ENCODE results near the gene ADAMTSL1. TPM values are rescaled to one million over a fixed set of nuclear protein-coding genes. Genes with fewer than 3 reads are reported as not detected.

ADAMTSL1 gene
- total RNA-seq (10 to 100 TPM in 4 of 5 donors, 1 to 10 TPM in 1; 2.7 to 98.8 (median 15.2) TPM), polyA plus RNA-seq (1 to 10 TPM; 1.1 to 5.8 (median 1.9) TPM)
- long read RNA-seq, donor 1, partial matches to known transcripts = 5 of 6 reads
- long read RNA-seq, donor 1, other reads (novel, unspliced or antisense) = 0 of 6 reads
- long read RNA-seq, donor 2, partial matches to known transcripts = 0 of 2 reads
- long read RNA-seq, donor 2, other reads (novel, unspliced or antisense) = 0 of 2 reads
- long read RNA-seq, donor 3 = 0 reads
- long read RNA-seq, donor 4, partial matches to known transcripts = 0 of 1 reads
- long read RNA-seq, donor 4, other reads (novel, unspliced or antisense) = 0 of 1 reads
- long read RNA-seq, donor 5, partial matches to known transcripts = 0 of 3 reads
- long read RNA-seq, donor 5, other reads (novel, unspliced or antisense) = 0 of 3 reads
- long read RNA-seq, donor 6, partial matches to known transcripts = 0 of 1 reads
- long read RNA-seq, donor 6, other reads (novel, unspliced or antisense) = 0 of 1 reads
- long read RNA-seq, donor 7, full-length matches to known transcripts = 5 of 5 reads
- long read RNA-seq, donor 7, partial matches to known transcripts = 0 of 5 reads
- long read RNA-seq, donor 7, other reads (novel, unspliced or antisense) = 0 of 5 reads
- long read RNA-seq, donor 8, partial matches to known transcripts = 0 of 1 reads
- long read RNA-seq, donor 8, other reads (novel, unspliced or antisense) = 0 of 1 reads
- long read RNA-seq, donor 9, partial matches to known transcripts = 0 of 3 reads
- long read RNA-seq, donor 9, other reads (novel, unspliced or antisense) = 0 of 3 reads
- long read RNA-seq, donor 10 = 0 reads

DNA sequence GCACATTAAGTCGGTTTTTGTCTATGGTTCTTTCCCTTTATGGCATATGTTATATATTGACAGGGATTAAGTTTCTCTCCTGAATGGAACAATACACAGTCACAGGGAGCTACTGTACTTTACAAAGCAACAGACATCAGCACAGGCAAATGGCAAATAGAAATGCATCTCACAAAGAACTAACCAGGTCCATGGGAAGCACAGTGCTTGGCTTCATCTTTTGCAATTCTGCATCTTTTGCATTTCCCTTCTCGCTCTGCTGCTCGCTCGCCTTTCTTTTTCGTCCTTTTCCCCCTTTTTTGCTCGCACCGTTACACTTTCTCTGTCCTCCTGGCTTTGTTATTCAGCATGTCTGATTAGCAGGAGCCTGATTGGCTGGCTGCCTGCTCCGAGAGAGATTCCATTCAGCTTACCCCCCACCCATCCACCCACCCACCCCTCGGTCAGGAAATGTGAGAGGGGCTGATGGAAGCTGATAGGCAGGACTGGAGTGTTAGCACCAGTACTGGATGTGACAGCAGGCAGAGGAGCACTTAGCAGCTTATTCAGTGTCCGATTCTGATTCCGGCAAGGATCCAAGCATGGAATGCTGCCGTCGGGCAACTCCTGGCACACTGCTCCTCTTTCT, at the start of gene ADAMTSL1:
ADAMTSL1 (plus strand) TSS at position 502 of the 628 bp plus-strand sequence; CDS start at position 582, 80 bp downstream.
- intact Hi-C loops (cut with DNase I; ENCODE audit: low total_unique reads) = no loop called here
- DNase-seq = peak; percentile 48 to 80
- 1 to 6% (median 2%) methylated on average over 13 of the region's 13 CpGs for WGBS, 5 donors
- peak within 1 kb of the TSS; percentile 29 to 49 (median 42) for H3K4me3 ChIP-seq
- peak within 1 kb of the TSS in 4 of 5 donors; percentile 53 to 73 (median 64) for H3K27ac ChIP-seq
- peaks cover 0 to 8% (median 7%) of the 10 kb centered on the region in 4 donors for H3K9me3 ChIP-seq
- TF ChIP-seq POLR2AphosphoS5 (IDR thresholded peaks at IDR 0.05) = no peak
- no peak for TF ChIP-seq CTCF (IDR thresholded peaks at IDR 0.05)
- TF ChIP-seq POLR2A (IDR thresholded peaks at IDR 0.05) = no peak
- TF ChIP-seq EP300 (IDR thresholded peaks at IDR 0.05) = no peak
- no peaks in the 10 kb centered on the region for H3K27me3 ChIP-seq
- H3K4me1 ChIP-seq = peaks cover 0 to 20% (median 6%) of the 10 kb centered on the region in 4 donors
- no peaks in the 10 kb centered on the region for H3K36me3 ChIP-seq

DNA sequence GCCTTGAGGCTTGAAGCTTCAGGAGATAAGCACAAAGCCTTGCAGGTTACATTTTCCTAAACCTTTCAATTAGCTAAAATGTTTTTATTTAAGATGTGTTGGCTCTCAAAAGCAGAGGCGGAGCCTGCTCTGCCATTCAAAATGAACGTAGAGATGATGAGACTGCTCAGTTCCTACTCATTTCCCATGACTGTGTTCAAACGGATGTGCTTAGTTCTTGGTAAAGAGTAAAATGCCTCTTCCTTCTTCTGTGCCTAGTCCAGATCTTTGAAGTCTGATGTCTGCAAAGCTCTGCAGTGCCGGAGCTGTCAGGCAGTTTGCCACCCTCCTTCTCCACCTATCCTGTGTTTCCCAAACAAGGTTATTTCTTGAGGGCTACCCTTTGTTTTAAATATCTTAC, 46.3 kb upstream of the ADAMTSL1 start:
- Histone ChIP-seq H3K27me3 (no peaks in the 10 kb centered on the region), H3K27ac (no peak overlapping the region), H3K9me3 (no peaks in the 10 kb centered on the region), H3K36me3 (no peaks in the 10 kb centered on the region), H3K4me1 (no peaks in the 10 kb centered on the region), H3K4me3 (no peak overlapping the region)
- TF ChIP-seq POLR2AphosphoS5 (IDR thresholded peaks at IDR 0.05) (no peak), EP300 (IDR thresholded peaks at IDR 0.05) (no peak), CTCF (IDR thresholded peaks at IDR 0.05) (no peak), POLR2A (IDR thresholded peaks at IDR 0.05) (no peak)
- WGBS, 5 donors = 72 to 86% (median 76%) methylated on average over 4 of the region's 4 CpGs
- DNase-seq = no peak
- intact Hi-C loops (cut with DNase I; ENCODE audit: low total_unique reads) = no loop called here

DNA sequence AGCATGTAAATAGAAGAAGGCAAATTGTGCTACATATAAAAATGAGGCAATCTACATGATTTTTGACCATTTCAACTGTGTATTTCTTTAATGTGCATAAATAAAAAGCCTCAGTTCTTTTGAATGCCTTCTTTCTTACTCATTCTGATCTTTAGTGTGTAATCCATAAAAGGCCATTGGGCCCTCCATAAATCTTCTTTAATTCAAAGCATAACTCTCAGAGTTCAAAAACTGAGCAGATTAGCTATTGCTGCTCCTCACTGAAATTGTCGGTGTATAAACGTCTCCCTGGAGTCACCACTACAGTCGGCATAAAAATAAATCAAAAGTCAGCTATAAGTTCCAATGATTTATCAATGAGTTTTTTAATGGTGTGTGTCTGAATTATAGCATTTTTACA, 45.3 kb upstream of the ADAMTSL1 start:
- WGBS, 5 donors = 83 to 97% (median 91%) methylated on average over 3 of the region's 3 CpGs
- Histone ChIP-seq H3K4me1 (no peaks in the 10 kb centered on the region), H3K27me3 (no peaks in the 10 kb centered on the region), H3K27ac (no peak overlapping the region), H3K4me3 (no peak overlapping the region), H3K9me3 (no peaks in the 10 kb centered on the region), H3K36me3 (no peaks in the 10 kb centered on the region)
- no peak for TF ChIP-seq POLR2AphosphoS5 (IDR thresholded peaks at IDR 0.05)
- no peak for TF ChIP-seq EP300 (IDR thresholded peaks at IDR 0.05)
- no peak for TF ChIP-seq CTCF (IDR thresholded peaks at IDR 0.05)
- no peak for TF ChIP-seq POLR2A (IDR thresholded peaks at IDR 0.05)
- intact Hi-C loops (cut with DNase I; ENCODE audit: low total_unique reads) = no loop called here
- no peak for DNase-seq

DNA sequence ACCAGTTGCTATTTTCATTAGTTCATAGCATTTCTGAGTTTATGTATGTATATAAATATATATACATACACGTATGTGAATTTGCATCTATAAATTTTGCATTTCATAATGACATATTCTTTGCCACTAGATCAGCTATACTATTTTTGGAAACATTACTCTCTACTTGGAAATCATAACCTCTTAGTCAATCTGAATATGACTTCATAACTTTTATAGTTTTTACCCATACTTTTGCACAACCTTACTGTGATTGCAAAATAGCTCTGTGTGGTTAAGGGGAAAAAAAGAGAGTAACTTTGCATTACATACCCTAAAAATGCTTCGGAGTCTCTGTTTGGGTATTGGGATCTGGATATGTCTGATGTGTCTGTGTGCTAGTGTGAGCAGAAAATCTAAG, 44.9 kb upstream of the ADAMTSL1 start:
- no peaks in the 10 kb centered on the region for H3K4me1 ChIP-seq
- no peaks in the 10 kb centered on the region for H3K36me3 ChIP-seq
- H3K27ac ChIP-seq = no peak overlapping the region
- H3K9me3 ChIP-seq = no peaks in the 10 kb centered on the region
- TF ChIP-seq CTCF (IDR thresholded peaks at IDR 0.05) (no peak), POLR2AphosphoS5 (IDR thresholded peaks at IDR 0.05) (no peak), EP300 (IDR thresholded peaks at IDR 0.05) (no peak), POLR2A (IDR thresholded peaks at IDR 0.05) (no peak)
- no peak overlapping the region for H3K4me3 ChIP-seq
- 83 to 99% (median 91%) methylated on average over 2 of the region's 2 CpGs for WGBS, 5 donors
- DNase-seq = no peak
- intact Hi-C loops (cut with DNase I; ENCODE audit: low total_unique reads) = no loop called here
- no peaks in the 10 kb centered on the region for H3K27me3 ChIP-seq

Data from stomach (tissue), 19 donors.